HepG2 (cell line): ENCODE data around the gene FUT3.

ENCODE experiments used
- GABPA ChIP-seq, 2 experiments: IDR thresholded peaks; 2 replicates each; pipeline ENCODE4 v1.6.1; 2011 to 2016; ENCODE audit warnings: low read depth in 2 of 2, low read length in 1 of 2, missing biosample characterization in 1 of 2, missing genetic modification characterization in 1 of 2
- GMEB1 ChIP-seq: sonication (generic); formaldehyde crosslinking; IDR thresholded peaks from 2 replicates; pipeline ENCODE4 v1.5.1; 2020; ENCODE audit warnings: missing genetic modification reagents, mild to moderate bottlenecking, borderline replicate concordance
- MEF2D ChIP-seq: sonication (generic); formaldehyde crosslinking; IDR thresholded peaks from 2 replicates; pipeline ENCODE4 v1.5.1; 2020; ENCODE audit warnings: mild to moderate bottlenecking, missing genetic modification reagents
- ZNF335 ChIP-seq: sonication (generic); formaldehyde crosslinking; IDR thresholded peaks from 2 replicates; pipeline ENCODE4 v1.4.0; 2020; ENCODE audit warnings: missing genetic modification reagents

DNA sequence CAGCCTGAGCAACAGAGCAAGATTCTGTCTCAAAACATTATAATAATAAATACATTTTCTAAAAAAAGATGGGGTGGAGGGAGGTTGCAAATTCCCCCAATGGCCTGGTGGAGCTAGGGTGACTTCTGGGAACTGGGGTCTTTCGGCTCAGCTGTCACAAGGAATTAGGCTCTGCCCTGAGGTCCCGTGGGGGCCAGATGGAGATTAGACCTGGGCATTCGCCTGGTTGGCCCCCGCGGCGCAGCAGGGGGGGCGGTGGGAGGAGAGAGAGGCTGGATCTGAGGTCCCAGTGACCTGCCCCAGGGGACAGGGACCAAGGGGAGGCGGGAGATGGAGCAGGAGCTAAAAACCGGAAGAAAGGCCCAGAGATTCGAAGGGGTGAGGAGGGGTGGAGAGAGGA, 26.5 kb downstream of the FUT3 start:
- TF ChIP-seq GMEB1 (CRISPR knock-in tag) (no peak), ZNF335 (CRISPR knock-in tag) (no peak), GABPA (IDR thresholded peaks at IDR 0.05; ENCODE audit: low read depth, low read length) (no peak), GABPA (CRISPR knock-in tag; IDR thresholded peaks at IDR 0.05; ENCODE audit: low read depth) (no peak), MEF2D (CRISPR knock-in tag) (no peak)
